ENCODE measurements around the gene ZNF740.

Gene ZNF740

DNA sequence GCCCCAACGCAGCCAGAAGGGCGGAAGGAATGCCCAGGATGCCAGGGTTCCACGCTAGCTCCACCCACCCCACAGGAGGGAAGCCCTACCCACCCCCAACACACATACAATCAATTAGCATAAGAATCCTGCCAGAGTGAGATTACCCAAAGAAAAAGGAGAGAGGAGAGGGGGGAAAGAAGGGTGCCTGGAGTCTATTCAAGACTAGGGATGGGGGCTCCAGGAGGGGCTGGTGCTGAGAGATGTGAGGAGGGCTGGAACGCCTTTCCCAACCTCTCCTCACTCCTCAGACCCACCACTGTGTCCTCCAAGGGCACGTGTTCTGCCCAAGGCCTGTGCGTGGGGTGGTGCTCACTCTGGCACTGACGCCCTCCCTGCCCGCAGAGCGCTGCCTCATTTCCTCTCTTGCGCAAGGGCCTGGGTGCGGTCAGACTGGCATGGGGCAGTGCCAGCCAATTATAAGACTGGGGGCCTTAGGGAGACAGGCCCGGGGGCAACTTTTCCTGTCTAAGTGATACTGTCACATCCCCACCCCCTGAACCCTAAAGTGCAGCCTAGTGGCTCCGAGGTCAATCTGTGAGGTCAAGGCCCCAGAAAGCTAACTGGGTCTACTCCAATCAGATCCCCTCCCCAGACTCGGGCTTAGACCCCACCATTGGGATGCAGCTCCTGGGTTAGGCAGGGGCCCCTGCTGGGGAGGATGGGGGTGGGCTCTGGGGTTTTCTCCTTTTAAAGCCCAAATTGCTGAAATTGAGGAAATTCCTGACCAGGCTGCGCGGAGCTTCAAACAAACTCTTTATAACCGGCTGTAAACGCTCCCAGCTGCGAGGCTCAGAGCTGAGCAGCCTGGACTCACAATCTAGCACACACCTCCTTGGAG is 36.8 kb downstream of the ZNF740 start:
- peaks cover 70 to 82% (median 75%) of the 10 kb centered on the region in 10 experiments for H3K4me1 ChIP-seq
- H3K27ac ChIP-seq: peak overlapping the region; percentile 59 to 83 (median 80)
- H4K20me1 ChIP-seq: peaks cover 0 to 6% (median 0%) of the 10 kb centered on the region in 11 experiments; a peak in 2 of 22 replicates
- peaks cover 6 to 33% (median 22%) of the 10 kb centered on the region in 11 experiments; a peak in 21 of 22 replicates for H3K36me3 ChIP-seq
- no peaks in the 10 kb centered on the region for H3K27me3 ChIP-seq
- H3K9me3 ChIP-seq (replicated peaks in 1 of 11): no peaks in the 10 kb centered on the region
- H3K9ac ChIP-seq: peak overlapping the region; percentile 60 to 83 (median 68); a peak in 21 of 22 replicates
- peak overlapping the region; percentile 77 to 99 (median 97) for H3K4me2 ChIP-seq
- peak; percentile 55 to 97 (median 89); a peak in 21 of 22 replicates for TF ChIP-seq Cebpa-rat (IDR thresholded peaks at IDR 0.05)
- peak overlapping the region in 8 of 10 experiments; percentile 22 to 89 (median 74); a peak in 14 of 20 replicates for H3K4me3 ChIP-seq

- Histone ChIP-seq H3K4me3 (peak overlapping the region in 7 of 10 experiments; percentile 22 to 89 (median 79); a peak in 14 of 20 replicates), H3K4me2 (peak overlapping the region; percentile 77 to 99 (median 97)), H3K9me3 (replicated peaks in 1 of 11) (no peaks in the 10 kb centered on the region), H3K27ac (peak overlapping the region; percentile 59 to 83 (median 80)), H4K20me1 (peaks cover 0 to 3% (median 0%) of the 10 kb centered on the region in 11 experiments; a peak in 2 of 22 replicates), H3K27me3 (no peaks in the 10 kb centered on the region), H3K4me1 (peaks cover 72 to 87% (median 78%) of the 10 kb centered on the region in 10 experiments), H3K36me3 (peaks cover 2 to 26% (median 16%) of the 10 kb centered on the region in 11 experiments; a peak in 21 of 22 replicates), H3K9ac (peak overlapping the region; percentile 60 to 83 (median 68); a peak in 21 of 22 replicates)
- TF ChIP-seq Cebpa-rat (IDR thresholded peaks at IDR 0.05): no peak
Observed at GRCh38 chr12:53217931-53218307, 37.4 kb downstream of the ZNF740 start.

- no peak for TF ChIP-seq Cebpa-rat (IDR thresholded peaks at IDR 0.05)
- Histone ChIP-seq H3K4me1 (peaks cover 72 to 87% (median 78%) of the 10 kb centered on the region in 10 experiments), H3K9ac (peak overlapping the region; percentile 70 to 87 (median 82); a peak in 20 of 22 replicates)
Observed at GRCh38 chr12:53218551-53219291, 38.2 kb downstream of the ZNF740 start.

GRCh38 chr12:53219292-53219955 is 38.9 kb downstream of the ZNF740 start:
- Histone ChIP-seq H3K36me3 (peaks cover 0 to 14% (median 7%) of the 10 kb centered on the region in 11 experiments; a peak in 10 of 22 replicates), H3K9ac (peak overlapping the region; percentile 70 to 87 (median 82)), H3K27me3 (no peaks in the 10 kb centered on the region)

More at GRCh38 chr12:53218551-53219291, 38.2 kb downstream of the ZNF740 start:
- Histone ChIP-seq H3K4me2 (peak overlapping the region; percentile 81 to 99 (median 98)), H3K4me3 (peak overlapping the region; percentile 65 to 89 (median 74); a peak in 19 of 20 replicates), H4K20me1 (no peaks in the 10 kb centered on the region), H3K9me3 (replicated peaks in 1 of 11) (no peaks in the 10 kb centered on the region), H3K36me3 (peaks cover 0 to 21% (median 11%) of the 10 kb centered on the region in 11 experiments; a peak in 12 of 22 replicates), H3K27ac (peak overlapping the region; percentile 59 to 94 (median 81); a peak in 19 of 22 replicates), H3K27me3 (no peaks in the 10 kb centered on the region)

DNA sequence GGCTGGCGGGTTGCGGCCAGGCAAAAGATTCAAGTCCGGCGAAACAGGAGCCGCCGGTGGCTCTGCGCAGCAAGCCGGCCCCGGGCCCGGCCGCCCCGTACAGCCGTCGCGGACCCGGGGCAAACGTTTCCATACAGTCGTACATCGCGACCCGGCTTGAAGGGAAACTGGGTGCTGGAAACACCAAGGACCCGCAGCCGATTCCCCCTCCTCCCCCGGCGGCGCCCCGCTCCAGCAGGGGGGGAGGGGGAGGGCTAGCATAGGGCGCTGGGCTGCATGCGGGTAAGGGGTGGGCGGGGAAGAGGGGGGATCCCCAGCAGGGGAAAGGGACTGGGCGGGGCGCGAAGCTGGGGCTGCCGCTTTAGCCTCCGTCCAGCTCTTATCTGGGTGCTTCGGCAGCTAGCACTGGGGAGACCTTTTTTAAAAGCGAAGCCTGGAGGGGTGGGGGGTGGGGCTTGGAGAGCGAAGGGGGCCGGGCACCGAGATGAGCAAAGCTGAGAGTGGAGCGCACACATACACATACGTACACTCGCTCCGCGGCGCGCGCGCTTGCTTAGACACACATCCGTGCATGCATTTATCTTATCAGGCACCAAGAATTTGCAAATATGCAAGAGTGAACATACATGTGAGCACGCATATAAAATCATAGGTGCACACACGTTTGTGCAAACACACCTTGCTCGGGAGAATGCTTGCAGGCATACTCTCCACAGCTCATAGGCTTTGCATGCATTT is 39.6 kb downstream of the ZNF740 start:
- peak overlapping the region; percentile 70 to 87 (median 82) for H3K9ac ChIP-seq
- no peaks in the 10 kb centered on the region for H4K20me1 ChIP-seq
- H3K4me3 ChIP-seq: peak overlapping the region; percentile 65 to 89 (median 74)
- H3K27me3 ChIP-seq: no peaks in the 10 kb centered on the region
- peak overlapping the region in 10 of 11 experiments; percentile 38 to 94 (median 92); a peak in 19 of 22 replicates for H3K27ac ChIP-seq
- no peaks in the 10 kb centered on the region for H3K9me3 ChIP-seq (replicated peaks in 1 of 11)
- H3K36me3 ChIP-seq: peaks cover 0 to 8% (median 4%) of the 10 kb centered on the region in 11 experiments; a peak in 5 of 22 replicates
- peaks cover 72 to 87% (median 78%) of the 10 kb centered on the region in 10 experiments for H3K4me1 ChIP-seq
- no peak for TF ChIP-seq Cebpa-rat (IDR thresholded peaks at IDR 0.05)
- H3K4me2 ChIP-seq: peak overlapping the region; percentile 81 to 99 (median 98)

More at GRCh38 chr12:53219292-53219955, 38.9 kb downstream of the ZNF740 start:
- H3K4me1 ChIP-seq: peaks cover 72 to 87% (median 78%) of the 10 kb centered on the region in 10 experiments
- H3K27ac ChIP-seq: peak overlapping the region in 10 of 11 experiments; percentile 38 to 94 (median 74); a peak in 19 of 22 replicates
- no peaks in the 10 kb centered on the region for H4K20me1 ChIP-seq
- H3K4me3 ChIP-seq: peak overlapping the region; percentile 65 to 89 (median 74)
- no peak for TF ChIP-seq Cebpa-rat (IDR thresholded peaks at IDR 0.05)
- H3K4me2 ChIP-seq: peak overlapping the region; percentile 81 to 99 (median 98)
- no peaks in the 10 kb centered on the region for H3K9me3 ChIP-seq (replicated peaks in 1 of 11)

DNA sequence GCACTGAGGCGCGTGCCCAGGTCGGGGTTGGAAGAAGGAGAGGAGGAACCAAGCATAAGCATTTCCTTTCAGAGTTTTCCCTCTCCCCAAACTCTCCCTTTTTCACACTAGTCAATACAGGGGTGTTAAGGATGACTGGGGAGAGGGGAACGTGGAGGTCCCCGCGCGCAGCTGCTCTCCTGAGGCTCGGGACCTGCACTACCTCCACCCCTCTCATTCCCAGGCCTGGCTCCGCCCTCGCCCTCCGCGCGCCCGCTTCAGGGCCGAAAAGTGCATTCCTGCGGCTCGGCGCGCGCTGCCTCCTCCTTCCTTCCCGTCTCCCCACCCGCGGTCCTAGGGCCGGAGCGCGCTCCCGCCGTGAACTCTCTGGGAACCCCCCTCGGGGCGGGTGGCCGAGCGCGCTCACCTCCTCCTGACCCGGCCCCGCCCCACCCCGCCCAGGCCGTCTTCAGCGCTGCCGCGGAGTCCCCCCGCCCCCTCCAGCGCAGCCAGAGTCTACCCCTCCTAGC is 40.2 kb downstream of the ZNF740 start:
- H3K4me3 ChIP-seq: peak overlapping the region; percentile 65 to 89 (median 74)
- H4K20me1 ChIP-seq: no peaks in the 10 kb centered on the region
- no peaks in the 10 kb centered on the region for H3K27me3 ChIP-seq
- peak overlapping the region; percentile 82 to 93 (median 86) for H3K9ac ChIP-seq
- H3K9me3 ChIP-seq (replicated peaks in 1 of 11): no peaks in the 10 kb centered on the region
- 0 out of 22 replicates have a peak, but pooled peaks cover 0 to 1% (median 0%) of the 10 kb centered on the region in 11 experiments for H3K36me3 ChIP-seq
- peak overlapping the region; percentile 78 to 97 (median 93) for H3K27ac ChIP-seq
- H3K4me2 ChIP-seq: peak overlapping the region; percentile 81 to 99 (median 98)
- H3K4me1 ChIP-seq: peaks cover 72 to 87% (median 78%) of the 10 kb centered on the region in 10 experiments
- TF ChIP-seq Cebpa-rat (IDR thresholded peaks at IDR 0.05): no peak

Measured in BLaER1 treated with 17β-estradiol and CSF1 and Interleukin-3, amounts not matched to agents 10 nM and 100 nM (cell line).